GM21717 (cell line): ENCODE results near the gene EIF2AK3.
A peak's percentile ranks its signal among the peaks of the same experiment; 100 is the strongest.
"Not testable (repeated sequence)": the region's sequence is repeated elsewhere in the genome, so short reads cannot be mapped to it uniquely, and the experiment has no call there.

Source experiments
- ATAC-seq: cut with Tn5 transposase; IDR thresholded peaks from one replicate; pipeline ENCODE4 v1.9.1; 2021; ENCODE audit warnings: mild to moderate bottlenecking, moderate library complexity; ENCODE audit not compliant: unreplicated experiment

Gene EIF2AK3

DNA sequence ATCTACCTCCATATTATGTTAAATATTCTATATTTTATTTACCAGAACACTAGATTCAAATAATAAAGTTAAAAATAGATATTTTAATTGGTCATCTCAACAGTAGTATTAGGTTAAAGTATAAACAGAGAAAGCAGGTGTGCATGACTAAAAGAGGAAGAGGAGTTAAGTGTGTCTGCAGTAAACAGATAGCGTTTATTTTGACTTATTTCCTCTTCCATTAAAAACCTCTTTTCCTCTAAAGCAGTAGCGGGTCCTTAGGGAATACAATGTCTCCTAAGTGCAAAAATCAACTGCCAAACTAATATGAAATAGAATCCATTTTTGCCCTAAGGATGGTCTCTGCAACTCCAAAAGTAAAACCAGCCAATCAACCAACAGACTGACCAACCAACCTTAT, 27.7 kb downstream of the EIF2AK3 start:
- peak; percentile 3 for ATAC-seq

DNA sequence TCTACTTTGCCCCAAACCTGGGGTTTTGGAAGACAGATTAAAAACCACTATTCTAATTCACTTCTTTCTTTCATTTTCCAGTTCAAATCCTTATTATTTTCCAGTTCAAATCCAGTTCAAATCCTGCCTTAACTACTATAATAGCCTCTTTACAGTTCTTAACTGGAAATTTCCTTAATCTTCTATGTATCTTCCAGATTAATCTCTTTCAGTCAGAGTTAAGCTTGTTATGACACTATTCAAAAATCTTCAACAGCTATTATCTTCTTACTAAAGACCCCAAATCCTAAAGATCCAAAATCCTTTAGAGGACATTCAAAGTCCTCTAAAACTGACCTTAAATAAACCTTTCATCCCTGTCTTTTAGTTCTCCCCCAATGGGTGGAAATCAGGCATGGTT, 30.1 kb downstream of the EIF2AK3 start:
- no peak for ATAC-seq

DNA sequence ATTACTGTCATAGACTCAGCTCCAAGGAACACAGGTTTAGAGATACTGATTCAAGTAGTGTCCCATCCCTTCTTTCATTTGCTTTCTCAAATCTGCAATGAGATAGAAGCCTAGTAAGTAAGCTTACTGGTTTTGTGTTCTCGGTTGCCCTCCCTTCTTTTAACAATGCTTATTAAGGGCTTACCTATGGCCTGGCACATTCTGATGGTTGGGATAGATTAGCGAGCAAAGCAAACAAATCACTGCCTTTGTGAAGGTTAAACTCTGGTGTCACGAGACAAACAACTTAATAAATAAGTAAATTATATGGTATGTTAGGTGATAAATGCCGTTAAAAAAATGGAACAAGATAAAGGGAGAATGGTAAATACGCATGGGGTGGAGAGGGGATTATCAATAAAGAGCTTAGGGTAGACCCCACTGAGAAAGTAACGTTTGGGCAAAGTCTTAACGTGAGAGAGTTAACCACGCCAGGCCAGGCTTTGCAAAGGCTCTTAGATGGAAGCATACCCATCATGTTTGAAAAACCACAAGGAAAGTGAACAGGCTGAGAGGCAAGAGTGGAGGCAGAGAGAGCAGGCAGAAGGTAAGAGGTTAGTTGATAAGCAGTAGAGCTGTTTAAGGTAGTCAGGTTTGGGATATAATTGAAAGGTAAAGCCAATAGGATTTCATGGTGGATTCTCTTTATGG, 31.0 kb downstream of the EIF2AK3 start:
- no peak for ATAC-seq

DNA sequence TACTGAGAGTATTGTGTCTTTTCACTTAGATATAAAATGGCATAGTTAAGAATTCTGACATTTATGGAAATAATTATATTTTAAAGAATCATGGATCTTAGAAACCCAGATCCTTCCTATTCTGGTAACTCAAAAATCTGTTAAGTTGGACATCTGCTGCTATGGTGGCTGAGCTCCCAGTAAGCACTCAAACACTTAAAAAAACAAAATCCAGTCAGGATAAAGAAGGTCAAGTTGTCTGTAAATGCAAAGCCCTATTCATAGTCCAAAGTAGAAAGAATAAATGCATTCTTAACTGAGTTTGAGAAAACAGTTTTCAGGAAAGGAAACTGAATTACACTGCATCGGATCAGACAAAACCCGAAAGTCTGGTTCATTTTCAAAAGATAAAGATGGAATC, 35.6 kb downstream of the EIF2AK3 start:
- no peak for ATAC-seq

DNA sequence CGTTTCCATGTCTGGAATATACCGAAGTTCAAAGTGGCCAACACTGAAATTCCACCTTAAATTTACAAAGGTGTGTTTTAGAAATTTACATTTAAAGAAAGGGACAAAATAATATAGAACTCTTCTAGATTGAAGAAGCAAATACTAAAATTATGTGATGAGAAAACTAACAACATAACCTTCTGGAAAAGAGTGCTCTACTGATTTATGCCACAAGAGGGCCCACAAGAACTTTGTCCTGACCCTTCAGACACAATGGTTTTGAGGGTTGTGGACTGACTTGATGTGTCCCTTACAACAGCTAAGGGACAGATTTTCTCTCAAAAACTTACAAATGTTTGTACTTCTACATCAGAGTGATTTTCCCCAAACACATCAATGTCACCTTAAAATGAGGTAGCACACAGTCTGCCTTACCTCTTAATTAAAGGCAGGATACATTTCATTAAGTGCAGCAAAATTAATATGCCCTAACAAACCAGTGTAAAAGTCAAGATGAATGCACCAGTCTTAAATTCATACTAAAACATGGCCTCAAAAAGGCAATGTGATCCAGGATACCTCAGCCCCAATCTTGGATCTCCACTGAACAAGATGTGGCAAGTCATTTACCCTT, 36.2 kb downstream of the EIF2AK3 start:
- ATAC-seq, result peak; percentile 68

DNA sequence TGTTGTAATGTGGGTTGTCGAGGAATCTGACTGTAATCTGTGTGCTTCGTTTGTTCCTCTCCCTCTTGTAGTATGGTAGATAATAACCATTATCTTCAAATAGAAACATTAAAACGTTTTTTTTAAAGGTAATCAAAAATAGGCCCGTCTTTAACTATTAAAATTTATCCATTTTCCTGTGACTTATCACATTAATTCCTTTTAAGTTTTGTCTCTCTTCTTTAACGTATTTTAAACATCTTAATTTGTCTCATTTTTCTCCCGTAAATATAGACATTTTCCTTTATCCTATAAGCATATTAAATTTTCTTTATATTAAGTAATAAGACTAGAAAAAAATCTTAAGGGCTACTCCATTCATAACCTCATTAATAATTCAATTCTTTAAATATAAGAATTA, 41.3 kb downstream of the EIF2AK3 start:
- no peak for ATAC-seq

DNA sequence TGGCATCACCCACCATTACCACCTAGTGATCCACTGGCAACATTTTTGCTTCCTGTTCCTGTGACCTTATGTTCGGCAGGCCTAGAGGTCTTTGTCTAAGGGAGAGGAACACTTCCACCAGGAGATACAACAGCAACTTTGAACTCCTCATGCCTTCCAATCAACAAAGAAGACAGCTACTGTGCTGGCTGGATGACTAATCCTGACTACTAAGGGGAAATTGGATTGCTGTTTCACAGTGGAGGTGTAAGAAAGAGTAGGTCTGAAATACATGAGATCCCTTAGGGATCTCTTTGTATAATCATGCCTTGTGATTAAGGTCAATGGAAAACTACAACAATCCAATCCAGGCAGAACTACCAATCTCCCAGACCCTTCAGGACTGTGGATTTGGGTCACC, 45.2 kb downstream of the EIF2AK3 start:
- no peak for ATAC-seq

DNA sequence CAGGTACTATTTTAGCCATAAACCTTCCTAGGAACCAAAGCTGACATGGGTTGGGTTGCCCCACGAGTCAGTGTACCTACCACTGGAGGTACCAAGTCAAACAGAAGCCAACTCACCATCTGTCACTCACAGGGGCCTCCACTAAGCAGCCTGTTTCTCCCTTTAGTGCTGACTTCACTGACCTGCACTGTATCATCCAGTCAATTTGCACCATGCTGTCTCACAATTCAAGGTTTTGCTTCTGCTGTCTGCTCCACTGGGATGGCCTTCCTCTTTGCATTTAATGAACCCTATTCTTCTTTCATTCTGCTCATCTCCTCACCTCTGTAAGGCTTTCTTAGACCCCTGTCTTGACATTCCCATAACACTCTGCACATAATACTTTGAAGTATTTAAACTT, 47.2 kb downstream of the EIF2AK3 start:
- ATAC-seq, result no peak

DNA sequence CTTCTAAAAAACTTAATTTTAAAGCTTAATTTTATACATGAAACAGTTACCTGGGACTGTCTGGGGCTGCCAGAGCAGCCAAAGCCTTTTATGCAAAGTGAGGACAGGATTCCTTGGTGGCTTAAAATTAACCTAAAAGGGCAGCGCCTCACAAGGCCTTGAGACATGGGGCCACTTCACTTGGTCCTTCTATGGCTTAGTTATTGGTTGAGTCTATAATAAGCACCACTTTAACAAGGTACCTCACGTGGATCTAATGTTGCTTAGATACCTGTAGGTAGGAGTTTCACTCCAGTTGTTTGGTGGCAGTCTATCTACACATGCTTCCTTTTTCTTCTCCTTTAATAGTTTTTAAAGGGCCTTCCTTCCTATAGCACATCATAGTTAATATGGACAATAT, 51.6 kb downstream of the EIF2AK3 start:
- ATAC-seq, result no peak

DNA sequence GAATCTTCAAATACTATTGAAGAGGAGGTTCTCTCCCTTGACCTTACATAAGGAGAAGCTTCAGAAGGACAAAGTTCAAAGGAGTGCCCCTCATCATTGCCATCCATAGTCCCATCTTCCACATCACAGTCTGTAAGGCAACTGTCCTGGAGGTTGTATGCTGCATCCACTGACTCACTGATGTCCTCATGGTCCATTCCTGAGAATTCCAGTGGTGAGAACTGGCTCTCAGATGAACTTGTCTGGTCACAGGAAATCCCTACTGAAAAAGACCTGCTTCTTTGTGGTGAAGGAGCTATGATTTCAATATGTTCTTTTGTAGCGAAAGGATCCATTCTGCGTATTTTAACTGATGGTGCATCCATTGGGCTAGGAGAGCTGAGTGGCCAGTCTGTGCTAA, 52.2 kb downstream of the EIF2AK3 start:
- ATAC-seq, result no peak

DNA sequence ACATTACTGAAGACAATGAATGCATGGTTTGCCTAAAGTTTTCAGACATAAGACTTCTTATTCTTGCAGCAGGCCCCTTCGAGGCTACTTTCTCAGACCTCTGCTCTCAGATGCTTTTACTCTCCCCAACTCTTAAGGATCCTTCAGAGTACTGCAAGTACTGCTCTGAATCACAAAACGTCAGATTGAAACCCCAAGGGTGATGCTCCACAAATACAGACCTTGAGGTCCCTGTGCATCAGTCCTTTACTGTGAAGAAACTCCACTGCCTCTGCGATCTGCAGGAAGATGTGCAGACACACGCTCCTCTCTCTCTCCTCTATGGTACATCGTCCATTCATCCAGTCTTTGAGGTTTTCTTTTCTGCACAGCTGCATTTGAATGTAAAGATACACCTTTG, 52.8 kb downstream of the EIF2AK3 start:
- ATAC-seq, result peak; percentile 91

DNA sequence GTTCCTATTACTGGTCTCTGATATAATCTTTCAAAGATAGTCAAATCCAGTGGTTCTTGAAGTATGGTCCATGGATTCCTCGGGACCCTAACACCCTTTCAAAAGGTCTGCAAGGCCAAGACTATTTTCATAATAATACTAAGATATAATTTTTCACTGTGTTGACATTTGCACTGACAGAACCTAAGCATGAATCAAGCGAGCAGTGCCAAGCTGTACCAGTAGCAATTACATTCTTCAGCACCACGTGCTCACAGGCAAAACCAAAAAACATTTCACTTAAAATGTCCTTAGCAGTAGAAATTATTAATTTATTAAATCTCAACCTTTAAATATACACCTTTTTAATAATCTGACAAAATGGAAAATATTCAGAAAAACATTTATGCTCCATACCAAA, 59.1 kb downstream of the EIF2AK3 start:
- ATAC-seq, result no peak

DNA sequence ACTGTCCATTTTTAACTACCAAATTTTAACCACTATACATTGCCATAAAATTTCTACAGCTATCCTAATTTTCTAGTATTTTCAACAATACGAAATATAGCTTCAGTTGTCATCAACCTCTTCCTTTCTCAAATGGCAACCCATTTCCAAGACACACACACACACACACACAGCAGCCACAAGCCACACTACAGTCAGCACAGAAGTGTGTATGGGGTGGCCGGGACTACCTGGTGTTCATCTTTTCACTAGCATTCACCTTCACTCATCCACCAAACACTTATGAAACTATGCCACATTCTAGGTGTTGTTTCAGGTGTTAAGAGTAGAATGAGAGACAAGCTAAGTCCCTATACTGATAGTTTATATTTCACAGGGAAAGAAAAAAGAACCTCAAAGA, 62.9 kb downstream of the EIF2AK3 start:
- ATAC-seq, result no peak

DNA sequence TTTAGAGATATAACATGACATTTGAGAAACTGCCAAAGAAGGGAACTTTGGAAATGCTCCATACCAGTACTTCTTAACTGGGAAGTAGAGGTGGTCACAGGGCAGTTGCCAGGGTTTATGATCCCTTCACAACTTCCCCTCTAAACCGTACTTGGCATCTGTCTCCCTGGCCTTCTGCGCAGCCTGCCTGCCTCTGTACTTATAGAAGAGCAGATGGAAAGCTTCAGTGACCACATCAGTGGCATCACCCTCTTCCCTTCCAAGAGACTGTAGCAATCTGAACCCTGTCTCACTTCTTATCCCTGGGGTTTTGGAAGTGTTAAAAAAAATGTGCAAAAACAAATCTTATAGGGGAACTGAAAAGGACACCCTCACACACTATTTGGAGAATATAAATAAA, 64.1 kb downstream of the EIF2AK3 start:
- ATAC-seq, result no peak

DNA sequence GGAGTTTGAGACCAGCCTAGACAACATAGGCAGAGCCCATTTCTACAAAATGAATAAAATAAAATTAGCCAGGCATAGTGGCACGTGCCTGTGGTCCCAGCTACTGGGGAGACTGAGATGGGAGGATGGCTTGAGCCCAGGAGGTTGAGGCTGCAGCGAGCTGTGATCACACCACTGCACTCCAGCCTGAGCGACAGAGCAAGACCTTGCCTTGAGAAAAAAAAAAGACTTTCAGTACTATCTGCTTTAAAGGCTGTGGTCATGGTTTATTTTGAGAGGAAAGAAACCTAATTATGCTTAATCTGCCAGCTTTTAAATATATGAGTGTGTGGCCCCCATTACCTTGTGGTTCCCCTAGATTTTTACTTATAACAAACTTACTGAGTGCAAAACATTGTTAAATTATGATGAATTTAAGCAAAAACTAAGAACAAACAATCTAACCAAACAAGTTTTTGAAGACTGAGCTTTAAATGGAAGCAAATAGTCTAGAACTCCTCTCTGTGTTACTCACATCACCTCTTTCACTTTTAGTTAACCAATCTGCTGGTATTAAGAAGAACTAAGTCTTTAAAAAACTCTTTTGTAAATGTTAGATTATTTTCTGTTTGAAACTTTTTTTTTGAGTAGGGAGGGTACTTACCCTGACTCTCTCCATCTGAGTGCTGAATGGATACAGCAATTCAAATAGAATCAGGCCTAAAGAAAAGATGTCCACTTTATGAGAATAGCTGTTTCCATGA, 65.4 kb downstream of the EIF2AK3 start:
- ATAC-seq, result peak; percentile 86

DNA sequence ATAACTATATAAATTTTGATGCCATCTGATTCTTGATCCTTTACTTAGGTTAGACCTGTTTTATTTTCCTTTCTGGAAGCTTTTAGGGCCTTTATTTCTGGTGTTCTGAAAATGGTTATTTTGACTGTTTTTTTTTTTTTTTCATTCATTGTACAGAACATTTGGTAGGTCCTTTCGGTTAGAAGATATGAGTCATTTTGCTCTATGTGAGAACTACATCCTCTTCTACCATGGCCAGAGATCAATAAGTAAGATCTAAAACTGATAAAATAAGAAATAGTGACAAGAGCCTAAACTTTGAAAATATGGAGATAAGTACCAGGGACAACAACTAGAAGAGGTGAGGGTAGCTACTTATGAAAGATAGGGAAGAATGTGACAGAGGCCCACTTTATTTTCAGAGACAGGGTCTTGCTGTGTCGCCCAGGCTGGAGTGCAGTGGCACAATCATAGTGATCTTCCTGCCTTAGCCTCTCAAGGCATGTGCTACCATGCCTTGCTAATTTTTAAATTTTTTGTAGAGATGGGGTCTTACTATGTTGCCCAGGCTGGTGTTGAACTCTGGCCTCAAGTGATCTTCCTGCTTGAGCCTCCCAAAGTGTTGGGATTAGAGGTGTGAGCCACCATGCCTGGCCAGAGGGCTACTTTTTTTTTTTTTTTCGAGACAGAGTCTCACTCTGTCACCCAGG, 66.5 kb downstream of the EIF2AK3 start:
- peak; percentile 35 for ATAC-seq

DNA sequence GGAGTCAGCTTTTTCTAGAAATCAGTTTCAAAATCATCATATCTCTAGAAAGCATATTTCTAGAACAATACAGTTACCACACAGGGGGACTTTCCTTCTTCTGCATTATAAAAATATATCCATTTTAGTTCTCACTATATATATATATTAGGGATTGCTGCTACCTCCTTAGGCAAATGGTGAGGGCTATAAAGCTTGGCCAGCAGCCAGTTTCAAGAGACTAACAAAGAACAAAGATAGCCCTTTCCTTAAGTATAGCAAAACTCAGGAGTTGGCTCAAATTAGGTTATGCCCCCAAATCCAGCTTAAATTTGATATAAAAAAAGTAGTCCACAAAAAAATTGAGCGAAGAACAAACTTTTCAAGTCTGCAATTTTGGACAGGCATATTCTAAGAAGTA, 70.0 kb downstream of the EIF2AK3 start:
- no peak for ATAC-seq

DNA sequence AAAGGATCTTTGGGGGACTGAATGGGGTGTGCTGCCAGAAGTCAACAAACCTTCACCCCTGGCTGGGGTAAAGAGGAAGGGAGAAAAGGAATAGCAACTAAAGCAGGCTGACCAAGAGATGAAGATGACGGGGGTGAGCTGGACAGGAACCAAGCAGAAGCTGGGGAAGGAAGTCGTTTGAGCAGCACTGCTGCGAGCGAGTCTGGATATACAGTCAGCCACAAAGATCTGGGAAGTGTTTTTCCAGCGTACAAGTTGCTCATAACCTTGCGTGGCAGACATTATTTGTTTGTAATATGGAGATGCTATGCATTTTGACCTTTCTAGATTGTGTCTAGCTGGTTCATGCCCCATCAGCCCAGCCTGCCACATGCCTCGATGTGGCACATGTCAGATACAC, 71.2 kb downstream of the EIF2AK3 start:
- ATAC-seq, result no peak

DNA sequence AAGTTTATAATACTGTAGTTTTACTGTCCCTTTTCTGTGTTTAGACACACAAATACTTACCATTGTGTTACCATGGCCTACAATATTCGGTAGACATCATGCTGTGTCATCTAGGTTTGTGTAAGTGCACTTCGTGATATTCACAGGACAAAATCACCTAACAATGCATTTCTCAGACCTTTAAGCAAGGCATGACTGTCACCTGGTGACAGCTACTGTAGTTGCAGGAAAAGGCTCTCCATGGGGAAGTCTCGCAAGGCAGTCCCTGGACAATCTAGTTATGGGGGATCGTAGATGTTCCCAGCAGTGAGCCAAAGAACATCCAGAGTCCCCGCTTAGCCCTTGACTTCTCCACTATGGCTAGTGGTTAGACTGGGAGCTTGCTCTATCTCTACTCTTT, 73.1 kb downstream of the EIF2AK3 start:
- ATAC-seq, result no peak

DNA sequence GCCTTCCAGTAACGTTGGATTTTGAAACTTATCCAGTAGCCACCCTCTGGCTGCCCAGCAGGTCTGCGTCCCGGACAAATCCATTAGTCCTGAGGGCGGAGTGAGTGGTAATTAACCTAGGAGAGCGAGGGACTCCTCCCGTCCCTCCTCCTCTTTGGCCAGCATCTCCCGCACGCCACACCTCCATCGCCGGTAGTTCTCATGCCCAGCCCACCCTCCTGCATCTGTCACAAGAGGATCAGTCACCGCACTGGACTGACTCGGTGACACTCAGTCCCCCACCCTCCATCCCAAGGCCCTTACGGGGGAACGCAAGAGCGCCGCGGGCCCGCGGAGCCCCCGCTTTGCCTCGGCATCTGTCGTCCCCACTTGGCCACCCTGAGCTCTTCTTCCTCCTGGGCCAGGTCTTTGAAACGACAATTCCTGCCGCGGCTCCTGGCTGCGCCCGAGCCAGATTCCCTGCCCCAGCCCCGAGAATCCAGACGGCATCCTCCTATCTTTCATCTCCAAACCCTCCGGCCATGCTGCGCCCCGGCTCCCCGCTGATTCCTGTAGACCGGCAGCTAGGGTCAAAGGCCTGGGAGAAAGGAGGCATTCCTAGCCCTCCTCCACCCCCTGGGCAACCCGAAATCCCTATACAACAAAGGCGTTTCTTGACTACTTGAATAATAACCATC, 77.5 kb downstream of the EIF2AK3 start:
- no peak for ATAC-seq

DNA sequence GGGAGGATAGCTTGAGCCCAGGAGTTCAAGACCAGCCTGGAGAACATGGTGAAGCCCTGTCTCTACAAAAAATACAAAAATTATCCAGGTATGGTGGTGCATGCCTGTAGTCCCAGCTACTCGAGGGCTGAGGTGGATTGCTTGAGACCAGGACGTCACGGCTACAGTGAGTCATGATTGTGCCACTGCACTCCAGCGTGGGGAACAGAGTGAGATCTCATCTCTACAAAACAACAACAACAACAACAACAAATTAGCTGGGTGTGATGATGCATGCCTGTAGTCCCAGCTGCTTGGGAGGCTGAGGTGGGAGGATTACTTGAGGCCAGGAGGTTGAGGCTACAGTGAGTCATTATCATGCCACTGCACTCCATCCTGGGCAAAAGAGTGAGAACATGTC, 81.0 kb downstream of the EIF2AK3 start:
- not testable (repeated sequence) for ATAC-seq
